GM18909 (cell line): ENCODE data around the gene SDR39U1.

Experiments
- ATAC-seq: cut with Tn5 transposase; IDR thresholded peaks from one replicate; pipeline ENCODE4 v1.9.1; 2021; ENCODE audit warnings: mild to moderate bottlenecking; ENCODE audit not compliant: unreplicated experiment, poor library complexity

SDR39U1 gene

DNA sequence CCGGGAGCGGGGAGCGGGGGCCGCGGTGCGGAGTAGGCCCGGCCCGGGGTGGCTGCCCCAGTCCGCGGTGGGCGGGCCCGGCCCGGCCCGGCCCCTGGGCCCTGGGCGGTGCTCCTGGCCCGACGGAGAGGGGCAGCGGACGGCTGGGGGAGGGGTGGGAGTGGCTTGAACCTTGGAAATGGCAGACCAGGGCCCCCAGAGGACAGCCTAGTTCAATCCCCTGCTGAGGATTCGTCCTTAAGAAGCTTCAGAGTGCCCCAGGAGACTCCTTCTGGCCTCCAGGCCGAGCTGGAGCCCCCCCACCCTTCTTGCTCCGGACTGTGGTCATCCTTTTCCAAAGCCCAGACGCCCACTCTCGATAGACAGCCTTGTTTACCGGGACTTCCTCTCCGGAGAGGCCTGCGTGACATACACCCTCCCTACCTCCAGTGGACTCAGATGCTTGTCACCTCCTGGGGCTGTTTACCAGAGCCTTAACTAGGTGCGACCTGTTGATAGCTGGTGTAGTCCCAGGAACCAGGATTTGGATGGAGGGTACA, 12.4 kb downstream of the SDR39U1 start:
- ATAC-seq, result peak; percentile 60

DNA sequence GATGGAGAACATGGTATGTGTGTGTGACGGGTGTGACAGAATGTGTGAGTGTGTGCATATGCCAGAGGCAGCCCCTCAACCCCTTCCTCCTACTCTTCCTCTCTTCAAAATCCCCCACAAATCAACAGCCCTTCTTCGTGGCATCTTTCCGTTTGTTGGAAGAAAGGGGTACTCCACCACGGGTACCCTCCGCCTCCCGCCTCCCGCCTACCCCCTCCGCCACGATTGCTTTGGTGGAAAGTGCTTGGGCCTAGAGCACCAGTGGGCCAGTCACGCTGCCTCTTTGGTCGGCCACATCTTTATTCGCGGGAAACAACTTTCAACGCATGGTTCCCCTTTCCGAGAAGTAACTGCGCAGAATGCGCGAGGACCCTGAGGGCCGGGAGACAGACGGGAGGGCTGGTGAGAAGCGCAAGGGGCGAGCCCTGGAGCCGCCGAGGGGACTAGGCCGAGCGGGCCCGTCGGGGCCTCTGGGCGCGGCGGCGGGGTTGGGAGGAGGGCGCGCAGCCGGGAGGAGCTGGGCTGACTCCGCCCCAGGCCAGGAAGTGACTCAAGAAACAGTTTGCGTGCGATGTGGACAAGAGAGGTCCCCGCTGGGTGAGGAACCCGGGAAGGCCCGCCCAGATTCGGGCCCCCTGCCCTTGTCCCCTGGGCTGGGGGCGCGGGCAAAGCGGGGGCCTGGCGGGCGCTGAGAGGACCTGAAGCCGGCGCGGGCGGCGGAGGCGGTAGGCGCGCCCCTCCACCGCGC, 13.0 kb downstream of the SDR39U1 start, which contains the start of the genes CBLN3 and KHNYN:
TSS of gene CBLN3 (minus strand) at position 274 of the 748 bp plus-strand sequence. CDS start 614 bp downstream, outside the sequence.
TSS of gene KHNYN (plus strand) at position 560 of the 748 bp plus-strand sequence. CDS start 777 bp downstream, outside the sequence.
- peak; percentile 87 for ATAC-seq

DNA sequence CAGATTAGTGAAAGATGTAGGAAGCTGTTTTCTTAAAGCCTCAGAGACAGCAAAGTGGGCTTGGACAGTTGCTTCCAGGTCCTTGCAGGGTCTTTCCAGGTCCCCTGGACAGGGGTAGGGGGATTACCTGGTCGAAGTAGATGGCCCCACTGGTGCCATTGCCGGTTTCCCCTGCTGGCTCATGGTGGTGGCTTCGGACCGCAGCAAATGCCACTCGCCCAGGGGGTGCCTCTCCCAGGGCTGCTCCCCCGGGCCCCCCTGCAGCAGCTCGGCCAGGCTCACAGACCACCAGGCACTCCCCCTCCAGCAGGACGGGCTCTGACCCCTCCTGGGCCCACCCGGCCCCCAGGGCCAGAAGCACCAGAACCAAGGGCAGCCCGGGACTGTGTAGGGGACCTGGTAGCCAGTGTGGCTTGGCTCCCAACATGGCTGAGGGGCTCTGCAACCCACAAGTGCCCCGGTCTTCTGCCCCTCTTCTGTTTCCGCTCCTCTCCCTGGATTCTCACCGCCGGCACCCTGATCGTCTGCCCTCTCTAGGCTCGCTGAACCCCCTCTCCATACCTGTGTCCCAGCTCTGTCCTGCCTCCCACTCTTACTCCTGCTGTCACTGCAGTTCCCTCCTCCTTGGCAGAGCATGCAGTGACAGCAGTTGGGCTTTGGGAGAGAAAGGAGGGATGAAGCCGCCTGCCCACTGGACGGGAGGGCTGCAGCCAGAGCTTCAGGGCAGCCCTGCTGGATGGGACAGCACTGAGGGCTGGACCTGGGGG, 13.8 kb downstream of the SDR39U1 start:
- no peak for ATAC-seq

DNA sequence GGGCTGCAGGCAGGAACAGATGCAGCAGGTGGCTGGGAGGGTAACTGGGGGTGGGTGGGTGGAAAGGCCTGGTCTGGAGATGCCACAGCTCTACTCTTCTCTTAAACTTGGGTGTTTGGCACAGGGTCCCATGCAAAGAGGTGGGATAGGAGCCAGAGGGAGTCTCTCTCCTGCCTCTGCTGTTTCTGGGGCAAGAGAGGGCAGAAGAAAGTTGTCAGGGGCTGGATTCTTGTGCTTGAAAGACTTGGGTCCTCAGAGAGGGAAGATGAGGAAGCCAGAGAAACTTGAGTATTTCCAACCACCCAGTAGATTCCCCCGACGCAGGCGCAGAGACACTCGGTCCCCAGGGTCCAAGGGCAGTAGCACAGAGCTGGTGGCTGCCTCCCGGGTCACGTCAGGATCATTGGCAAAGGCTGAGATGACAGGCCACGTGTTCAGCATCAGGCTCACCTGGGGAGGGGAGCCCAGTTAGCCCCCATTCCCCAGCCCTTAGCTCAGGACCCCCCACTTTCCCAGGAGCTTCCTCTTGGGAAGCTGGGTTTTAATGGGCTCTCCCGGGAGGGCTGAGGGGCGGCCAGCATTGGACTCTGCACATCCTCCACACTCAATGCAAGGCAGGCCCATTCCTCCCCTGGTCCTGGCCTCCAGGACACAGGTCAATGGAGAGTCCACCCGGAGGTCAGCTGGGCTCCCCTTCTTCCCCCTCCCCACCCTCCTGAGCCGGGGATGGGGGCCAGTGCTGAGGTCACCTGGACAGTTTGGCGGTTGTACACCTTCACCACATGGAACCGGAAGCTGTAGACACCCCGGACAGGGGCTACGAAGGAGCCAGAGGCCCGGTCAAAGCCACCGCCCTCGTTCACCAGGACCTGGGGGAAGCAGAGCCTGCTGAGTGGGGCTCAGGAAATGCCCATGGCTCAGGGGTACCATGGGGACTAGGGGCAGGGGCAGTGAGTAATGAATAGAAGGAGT, 14.8 kb downstream of the SDR39U1 start:
- no peak for ATAC-seq

DNA sequence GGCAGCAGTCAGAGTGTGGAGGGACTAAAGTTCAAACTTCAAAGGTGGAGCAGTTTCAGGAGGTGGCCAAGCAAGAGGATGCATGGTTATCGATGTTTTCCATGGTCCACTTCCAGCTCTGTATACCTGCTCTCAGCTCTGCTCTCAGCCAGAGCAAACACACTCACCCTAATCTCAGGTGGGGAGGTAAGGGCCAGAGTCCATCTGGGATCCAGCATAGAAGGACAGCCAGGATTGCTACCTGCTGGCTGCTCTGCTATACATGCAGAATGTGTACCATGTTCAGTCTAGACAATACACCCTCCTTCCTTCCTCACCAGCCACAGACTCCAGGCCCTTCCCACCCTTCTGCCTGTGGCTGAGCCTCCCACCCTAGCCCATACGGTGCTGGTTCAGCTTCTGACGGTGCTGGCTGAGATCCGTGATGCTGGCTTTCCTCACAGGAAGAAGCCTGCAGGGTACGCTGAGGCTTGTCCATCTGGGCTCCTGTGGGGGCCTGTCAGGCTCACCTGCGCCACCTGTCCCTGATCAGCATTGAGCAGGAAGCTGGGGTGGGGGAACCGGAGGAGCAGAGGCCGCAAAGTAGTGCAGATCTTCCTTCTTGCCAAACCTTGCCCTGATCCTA, 15.6 kb downstream of the SDR39U1 start:
- ATAC-seq, result no peak

DNA sequence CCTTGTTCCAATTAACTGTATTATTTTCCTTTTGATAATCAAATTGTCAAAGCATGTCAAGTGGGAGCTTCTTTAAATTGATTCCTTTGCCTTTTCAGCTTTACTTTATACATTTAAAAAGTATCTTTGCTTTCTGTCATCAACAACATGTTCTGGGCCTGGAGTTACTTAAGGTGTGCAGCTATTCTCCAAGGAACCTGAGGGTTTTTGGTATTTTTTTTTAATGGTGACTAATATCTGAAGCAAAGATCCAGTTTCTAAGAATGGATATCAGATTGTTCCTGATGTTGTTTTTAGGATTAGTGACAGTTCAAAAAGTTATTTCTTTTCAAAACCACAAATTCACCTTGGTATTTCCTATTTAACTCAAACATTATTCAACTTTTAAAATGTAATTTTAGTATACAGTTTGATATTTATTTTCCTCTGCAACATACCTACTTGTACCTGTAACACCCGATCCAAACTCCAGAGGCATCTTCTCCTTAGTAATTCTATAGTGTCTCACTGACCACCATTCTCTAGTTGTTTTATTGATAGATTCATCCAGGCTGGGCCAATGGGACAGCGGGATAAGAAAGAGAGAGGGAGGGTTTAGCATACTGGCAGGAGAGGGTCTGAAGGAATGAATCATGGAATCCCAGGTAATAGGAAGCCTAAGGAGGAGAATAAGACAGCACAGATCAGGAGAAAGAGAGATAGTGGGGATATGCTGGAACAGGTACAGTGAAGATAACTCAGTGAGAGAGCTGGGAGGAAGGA, 16.2 kb downstream of the SDR39U1 start:
- no peak for ATAC-seq

DNA sequence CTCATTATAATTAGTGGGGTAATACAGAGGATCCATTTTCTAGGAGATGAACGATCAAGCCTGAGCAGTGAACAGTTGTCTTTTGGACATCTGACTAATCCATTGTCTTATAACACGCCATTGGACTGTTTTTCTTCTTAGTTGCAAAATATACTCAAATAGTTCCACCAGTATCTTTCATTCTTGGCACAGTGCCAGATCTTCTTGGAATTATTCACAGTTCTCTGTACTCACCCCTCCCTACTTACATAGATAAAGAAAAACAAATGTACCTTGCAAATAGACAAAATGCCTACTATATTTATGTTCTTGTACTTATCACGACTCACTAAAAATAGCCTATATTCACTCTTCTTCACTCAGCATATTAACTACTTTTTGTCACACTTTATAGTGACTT, 16.9 kb downstream of the SDR39U1 start:
- no peak for ATAC-seq

DNA sequence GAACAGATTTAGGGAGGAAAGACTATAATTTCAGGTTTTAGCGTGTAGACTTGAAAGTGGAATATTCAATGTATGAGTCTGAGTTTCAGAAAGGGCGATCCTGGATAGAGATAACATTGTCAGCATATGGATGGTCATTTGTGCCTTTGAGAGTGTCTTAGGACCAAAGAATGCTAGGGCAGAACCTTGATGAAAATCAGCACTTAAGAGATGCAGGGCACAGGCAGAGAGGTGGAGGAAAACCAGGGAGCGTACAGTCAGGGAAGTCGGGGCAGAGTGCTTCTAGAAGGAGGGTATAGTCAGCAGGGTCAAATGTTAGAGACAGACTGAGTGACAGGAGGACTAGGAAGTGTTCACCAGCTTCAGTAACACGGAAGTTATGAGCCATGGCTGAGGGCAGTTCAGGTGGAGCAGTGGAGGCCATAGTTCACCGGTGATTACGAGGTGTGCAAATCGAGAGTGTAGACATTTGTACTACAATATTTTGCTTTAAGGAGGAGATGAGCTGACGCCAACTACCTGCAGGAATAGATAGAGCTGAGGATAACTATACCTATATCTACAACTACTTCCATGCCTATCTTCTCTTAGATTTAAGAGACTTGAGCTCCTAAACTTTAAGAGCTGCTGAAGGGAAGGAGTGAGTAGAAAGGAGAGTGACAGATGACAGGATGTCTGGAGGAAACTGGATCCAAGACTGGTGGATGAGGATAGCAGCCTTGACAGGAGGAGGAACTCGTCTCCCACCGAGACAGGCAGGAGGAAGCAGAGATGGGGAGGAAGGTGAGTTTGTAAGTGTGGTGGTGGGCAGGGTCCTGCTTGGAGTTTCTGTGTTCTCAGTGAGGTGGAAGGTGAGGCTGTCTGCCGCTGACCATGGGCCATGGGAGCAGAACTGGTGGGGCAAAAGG, 19.6 kb downstream of the SDR39U1 start:
- no peak for ATAC-seq

DNA sequence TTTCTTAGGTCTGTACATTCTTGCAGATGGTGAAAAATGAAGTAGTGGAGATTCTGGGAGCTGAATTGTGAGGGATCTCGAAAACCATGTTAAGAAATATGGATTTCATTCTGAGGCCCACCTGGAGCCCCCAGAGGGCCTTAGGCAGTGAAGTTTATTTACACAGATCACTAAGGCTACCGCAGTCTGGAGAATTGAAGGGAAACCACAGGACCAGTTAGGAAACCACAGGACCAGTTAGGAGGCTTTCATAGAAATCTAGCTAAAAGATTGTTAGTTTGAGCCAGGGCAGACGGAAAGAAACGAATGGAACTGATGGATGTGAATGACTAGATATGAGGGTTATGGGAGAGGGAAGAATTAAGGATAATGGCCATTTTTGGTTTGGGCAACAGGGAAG, 20.3 kb downstream of the SDR39U1 start:
- no peak for ATAC-seq

DNA sequence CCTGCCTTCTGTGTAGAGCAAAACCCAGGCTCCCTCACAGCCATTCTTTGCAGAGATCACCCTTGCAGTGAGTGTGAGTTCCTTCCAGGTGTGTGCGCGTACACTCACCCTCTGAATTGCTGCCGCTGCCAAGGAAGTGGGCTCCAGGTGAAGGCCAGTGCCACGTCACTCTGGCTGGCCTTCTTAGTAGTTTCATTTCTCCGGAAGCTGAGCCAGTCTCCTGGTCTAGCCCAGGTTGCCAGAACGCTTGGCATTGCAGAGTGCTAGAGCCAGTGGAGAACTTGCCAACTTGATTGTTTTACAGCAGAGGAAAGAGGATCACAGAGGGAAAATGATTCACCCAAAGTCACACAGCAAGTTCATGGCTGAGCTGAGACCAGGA, 24.1 kb downstream of the SDR39U1 start:
- ATAC-seq, result no peak

DNA sequence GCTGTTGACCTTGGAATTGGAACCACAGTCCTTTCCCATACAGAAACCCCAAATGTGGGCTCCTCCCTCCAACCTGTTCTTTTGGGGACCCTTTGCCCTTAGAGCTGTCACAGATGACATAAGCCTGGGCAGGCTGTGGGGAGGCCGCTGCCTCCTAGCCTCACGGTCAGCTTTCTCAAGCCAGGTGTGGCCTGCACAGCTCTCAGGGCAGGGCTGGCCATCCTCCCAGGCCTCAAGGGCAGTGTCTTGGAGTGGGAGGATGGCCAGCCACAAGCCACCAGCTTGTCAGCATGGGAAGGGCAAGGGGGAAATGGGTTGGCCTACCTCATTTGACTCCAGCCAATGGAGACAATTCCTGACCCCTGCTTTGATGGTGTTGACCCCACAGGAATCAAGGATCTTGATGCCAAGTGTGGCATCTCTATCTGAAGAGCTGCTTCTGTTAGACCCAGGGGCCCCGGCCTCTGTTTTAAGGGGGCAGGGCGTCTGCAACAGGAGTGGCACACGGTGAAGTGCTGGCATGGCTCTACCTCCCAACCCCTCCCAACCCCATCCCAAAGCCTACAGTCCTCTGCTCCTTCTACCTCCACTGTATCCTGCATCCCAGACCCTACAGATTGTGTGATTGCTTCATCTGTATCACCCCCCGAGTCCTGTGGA, 24.6 kb downstream of the SDR39U1 start:
- no peak for ATAC-seq

DNA sequence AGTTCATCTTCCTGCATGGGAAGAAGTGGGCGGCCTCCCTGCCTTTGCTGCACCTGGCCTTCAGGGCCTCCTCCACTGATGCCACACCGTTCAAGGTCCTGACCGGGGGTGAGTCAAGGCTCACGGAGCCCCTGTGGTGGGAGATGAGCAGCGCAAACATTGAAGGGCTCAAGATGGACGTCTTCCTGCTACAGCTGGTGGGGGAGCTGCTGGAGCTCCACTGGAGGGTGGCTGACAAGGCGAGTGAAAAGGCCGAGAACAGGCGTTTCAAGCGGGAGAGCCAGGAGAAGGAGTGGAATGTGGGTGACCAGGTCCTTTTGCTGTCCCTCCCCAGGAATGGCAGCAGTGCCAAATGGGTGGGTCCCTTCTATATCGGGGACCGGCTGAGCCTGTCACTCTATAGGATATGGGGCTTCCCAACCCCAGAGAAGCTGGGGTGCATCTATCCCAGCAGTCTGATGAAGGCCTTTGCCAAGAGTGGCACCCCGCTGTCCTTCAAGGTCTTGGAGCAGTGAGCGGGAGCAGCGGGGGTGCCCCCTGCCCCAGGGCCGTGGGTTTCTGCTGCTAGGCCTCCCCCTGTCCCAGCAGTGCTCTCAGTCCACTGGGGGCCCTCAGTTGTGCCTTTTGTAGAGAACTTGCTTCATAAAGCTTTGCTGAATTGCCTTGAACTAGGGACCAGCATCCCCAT, 25.5 kb downstream of the SDR39U1 start:
- ATAC-seq, result no peak

DNA sequence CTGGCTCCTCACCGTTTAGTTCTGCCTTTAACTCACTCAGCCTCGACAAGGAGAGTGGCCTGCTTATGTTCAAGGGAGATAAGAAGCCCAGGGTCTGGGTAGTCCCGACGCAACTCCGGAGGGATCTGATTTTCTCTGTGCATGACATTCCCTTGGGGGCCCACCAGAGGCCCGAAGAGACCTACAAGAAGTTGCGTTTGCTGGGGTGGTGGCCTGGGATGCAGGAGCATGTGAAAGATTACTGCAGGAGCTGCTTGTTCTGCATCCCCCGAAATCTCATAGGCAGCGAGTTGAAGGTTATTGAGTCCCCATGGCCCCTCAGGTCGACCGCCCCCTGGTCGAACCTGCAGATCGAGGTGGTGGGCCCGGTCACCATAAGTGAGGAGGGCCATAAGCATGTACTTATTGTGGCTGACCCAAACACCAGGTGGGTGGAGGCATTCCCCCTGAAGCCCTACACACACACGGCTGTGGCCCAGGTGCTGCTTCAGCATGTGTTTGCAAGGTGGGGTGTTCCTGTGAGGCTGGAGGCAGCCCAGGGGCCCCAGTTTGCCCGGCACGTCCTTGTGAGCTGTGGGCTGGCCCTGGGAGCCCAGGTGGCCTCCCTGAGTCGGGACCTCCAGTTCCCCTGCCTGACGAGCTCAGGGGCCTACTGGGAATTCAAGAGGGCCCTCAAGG, 26.2 kb downstream of the SDR39U1 start:
- no peak for ATAC-seq

DNA sequence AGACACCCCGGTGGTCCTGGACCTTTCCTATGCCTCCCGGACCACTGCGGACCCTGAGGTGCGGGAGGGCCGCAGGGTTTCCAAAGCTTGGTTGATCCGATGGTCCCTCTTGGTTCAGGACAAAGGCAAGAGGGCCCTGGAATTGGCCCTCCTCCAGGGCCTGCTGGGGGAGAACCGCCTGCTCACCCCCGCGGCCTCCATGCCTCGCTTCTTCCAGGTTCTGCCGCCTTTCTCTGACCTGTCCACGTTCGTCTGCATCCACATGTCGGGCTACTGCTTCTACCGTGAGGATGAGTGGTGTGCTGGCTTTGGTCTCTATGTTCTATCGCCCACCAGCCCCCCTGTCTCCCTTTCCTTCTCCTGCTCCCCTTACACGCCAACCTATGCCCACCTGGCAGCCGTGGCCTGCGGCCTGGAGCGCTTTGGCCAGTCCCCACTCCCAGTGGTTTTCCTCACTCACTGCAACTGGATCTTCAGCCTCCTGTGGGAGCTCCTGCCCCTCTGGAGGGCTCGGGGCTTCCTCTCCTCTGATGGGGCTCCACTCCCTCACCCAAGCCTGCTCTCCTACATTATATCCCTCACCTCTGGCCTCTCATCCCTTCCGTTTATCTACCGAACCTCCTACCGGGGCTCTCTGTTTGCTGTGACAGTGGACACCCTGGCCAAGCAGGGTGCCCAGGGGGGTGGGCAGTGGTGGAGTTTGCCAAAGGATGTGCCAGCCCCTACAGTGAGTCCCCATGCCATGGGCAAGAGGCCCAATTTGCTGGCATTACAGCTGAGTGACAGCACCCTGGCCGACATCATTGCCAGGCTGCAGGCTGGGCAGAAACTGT, 26.9 kb downstream of the SDR39U1 start:
- ATAC-seq, result no peak

DNA sequence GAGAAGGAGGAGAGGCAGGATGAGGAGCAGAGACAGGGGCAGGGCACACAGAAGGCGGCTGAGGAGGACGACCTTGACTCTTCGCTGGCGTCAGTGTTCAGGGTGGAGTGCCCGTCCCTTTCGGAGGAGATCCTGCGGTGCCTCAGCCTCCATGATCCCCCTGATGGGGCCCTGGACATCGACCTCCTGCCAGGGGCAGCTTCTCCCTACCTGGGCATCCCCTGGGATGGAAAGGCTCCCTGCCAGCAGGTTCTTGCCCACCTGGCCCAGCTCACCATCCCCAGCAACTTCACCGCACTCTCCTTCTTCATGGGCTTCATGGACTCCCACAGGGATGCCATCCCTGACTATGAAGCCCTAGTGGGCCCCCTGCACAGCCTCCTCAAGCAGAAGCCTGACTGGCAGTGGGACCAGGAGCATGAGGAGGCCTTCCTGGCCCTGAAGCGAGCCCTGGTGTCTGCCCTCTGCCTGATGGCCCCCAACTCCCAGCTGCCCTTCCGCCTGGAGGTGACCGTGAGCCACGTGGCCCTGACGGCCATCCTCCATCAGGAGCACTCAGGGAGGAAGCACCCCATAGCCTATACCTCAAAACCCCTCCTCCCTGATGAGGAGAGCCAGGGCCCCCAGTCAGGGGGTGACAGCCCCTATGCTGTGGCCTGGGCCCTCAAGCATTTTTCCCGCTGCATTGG, 27.7 kb downstream of the SDR39U1 start:
- ATAC-seq, result no peak
